Loucy (cell line): ENCODE data around the gene DUSP22.

ENCODE experiments used
- H2AFZ ChIP-seq: fragments of 200-600 bp; sonication (generic); 2 replicates; pipeline ENCODE4 v1.6.0; 2016; ENCODE audit warnings: antibody characterized with exemption, mild to moderate bottlenecking, low read length, moderate library complexity
- H3F3A ChIP-seq: fragments of 200-600 bp; 2 replicates; pipeline ENCODE4 v1.6.0; 2016; ENCODE audit warnings: antibody characterized with exemption, low read depth, mild to moderate bottlenecking
- H3K27me3 ChIP-seq: fragments of 200-600 bp; sonication (generic); 2 replicates; pipeline ENCODE4 v1.6.1; 2014; ENCODE audit warnings: low read length, mild to moderate bottlenecking; ENCODE audit not compliant: insufficient read depth, poor library complexity, severe bottlenecking
- H3K36me3 ChIP-seq: fragments of 200-600 bp; sonication (generic); 2 replicates; pipeline ENCODE4 v1.6.1; 2016; ENCODE audit warnings: low read length; ENCODE audit not compliant: insufficient read depth
- H3K4me1 ChIP-seq: fragments of 200-600 bp; sonication (generic); 2 replicates; pipeline ENCODE4 v1.5.1; 2014; ENCODE audit warnings: low read length, mild to moderate bottlenecking; ENCODE audit not compliant: insufficient read depth, poor library complexity, severe bottlenecking
- H3K4me2 ChIP-seq: fragments of 200-600 bp; sonication (generic); 2 replicates; pipeline ENCODE4 v1.6.0; 2014; ENCODE audit warnings: antibody characterized with exemption, low read length, low read depth, mild to moderate bottlenecking; ENCODE audit not compliant: poor library complexity, severe bottlenecking
- H3K4me3 ChIP-seq: fragments of 200-600 bp; sonication (generic); 2 replicates; pipeline ENCODE4 v1.5.1; 2014; ENCODE audit warnings: low read length, mild to moderate bottlenecking, mixed read lengths; ENCODE audit not compliant: poor library complexity, severe bottlenecking
- H3K79me2 ChIP-seq: fragments of 200-600 bp; sonication (generic); 2 replicates; pipeline ENCODE4 v1.6.1; 2014; ENCODE audit warnings: low read length; ENCODE audit not compliant: insufficient read depth
- H3K9ac ChIP-seq: fragments of 200-600 bp; sonication (generic); 2 replicates; pipeline ENCODE4 v1.6.0; 2014; ENCODE audit warnings: mild to moderate bottlenecking, low read depth, low read length, moderate library complexity; ENCODE audit not compliant: poor library complexity, severe bottlenecking
- H3K9me2 ChIP-seq: fragments of 200-600 bp; sonication (generic); replicated peaks from 2 replicates; pipeline ENCODE4 v1.6.1; 2016; ENCODE audit warnings: low read depth, low read length, mixed read lengths
- H3K9me3 ChIP-seq: fragments of 200-600 bp; sonication (generic); 2 replicates; pipeline ENCODE4 v1.6.1; 2014; ENCODE audit warnings: mild to moderate bottlenecking, antibody characterized with exemption, low read length, low read depth; ENCODE audit not compliant: insufficient read depth
- H4K20me1 ChIP-seq: fragments of 200-600 bp; sonication (generic); 2 replicates; pipeline ENCODE4 v1.6.0; 2014; ENCODE audit warnings: antibody characterized with exemption, low read length, mild to moderate bottlenecking; ENCODE audit not compliant: insufficient read depth, poor library complexity, severe bottlenecking
- EZH2phosphoT487 ChIP-seq: fragments of 200-600 bp; IDR thresholded peaks from 2 replicates; pipeline ENCODE4 v1.6.1; 2018; ENCODE audit warnings: antibody characterized with exemption, mild to moderate bottlenecking, moderate library complexity, borderline replicate concordance
- TF ChIP-seq, protein P1 (sequence below): fragments of 200-600 bp; sonication (generic); conservative IDR thresholded peaks from 2 replicates; pipeline ENCODE4 v1.5.1; 2014; ENCODE audit warnings: mild to moderate bottlenecking, antibody characterized with exemption, low read length

DUSP22 gene

DNA sequence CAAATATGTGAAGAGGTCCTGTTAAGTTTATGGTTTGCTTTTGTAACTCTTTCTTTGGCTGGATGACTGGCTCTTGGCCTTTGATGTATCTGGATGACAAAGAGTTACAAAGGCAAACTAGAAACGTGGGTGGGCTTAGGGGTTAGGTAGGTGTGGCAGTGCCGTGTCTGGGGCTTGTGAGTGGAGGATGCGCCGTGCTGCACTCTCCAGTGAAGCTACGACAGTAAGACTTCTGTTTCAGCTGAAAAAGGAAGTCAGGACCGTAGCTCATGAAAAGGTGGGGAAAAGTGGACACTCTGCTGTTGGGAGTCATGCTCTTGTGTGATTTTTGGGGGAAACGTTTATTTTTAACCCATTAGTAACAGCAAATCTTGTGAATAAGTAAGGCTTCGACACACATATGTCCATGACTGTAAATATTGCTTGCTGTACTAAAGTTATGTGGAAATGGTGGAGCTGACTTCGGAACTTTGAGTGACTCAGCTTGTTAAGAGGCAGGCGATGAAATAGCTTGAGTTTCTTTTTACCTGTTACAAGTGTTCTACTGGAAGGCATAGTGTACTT lies 45.6 kb downstream of the DUSP22 start:
- Histone ChIP-seq H3K27me3 (no peaks in the 10 kb centered on the region), H3K4me3 (no peak overlapping the region), H3F3A (no peaks in the 10 kb centered on the region), H3K36me3 (no peaks in the 10 kb centered on the region), H3K4me1 (peaks cover 65% of the 10 kb centered on the region), H3K9me2 (no peaks in the 10 kb centered on the region), H3K9me3 (no peaks in the 10 kb centered on the region), H3K79me2 (no peaks in the 10 kb centered on the region), H3K4me2 (no peak overlapping the region), H3K9ac (no peak overlapping the region), H2AFZ (no peak overlapping the region), H4K20me1 (no peaks in the 10 kb centered on the region)
- no peak for TF ChIP-seq EZH2phosphoT487
- TF ChIP-seq, protein P1, sequence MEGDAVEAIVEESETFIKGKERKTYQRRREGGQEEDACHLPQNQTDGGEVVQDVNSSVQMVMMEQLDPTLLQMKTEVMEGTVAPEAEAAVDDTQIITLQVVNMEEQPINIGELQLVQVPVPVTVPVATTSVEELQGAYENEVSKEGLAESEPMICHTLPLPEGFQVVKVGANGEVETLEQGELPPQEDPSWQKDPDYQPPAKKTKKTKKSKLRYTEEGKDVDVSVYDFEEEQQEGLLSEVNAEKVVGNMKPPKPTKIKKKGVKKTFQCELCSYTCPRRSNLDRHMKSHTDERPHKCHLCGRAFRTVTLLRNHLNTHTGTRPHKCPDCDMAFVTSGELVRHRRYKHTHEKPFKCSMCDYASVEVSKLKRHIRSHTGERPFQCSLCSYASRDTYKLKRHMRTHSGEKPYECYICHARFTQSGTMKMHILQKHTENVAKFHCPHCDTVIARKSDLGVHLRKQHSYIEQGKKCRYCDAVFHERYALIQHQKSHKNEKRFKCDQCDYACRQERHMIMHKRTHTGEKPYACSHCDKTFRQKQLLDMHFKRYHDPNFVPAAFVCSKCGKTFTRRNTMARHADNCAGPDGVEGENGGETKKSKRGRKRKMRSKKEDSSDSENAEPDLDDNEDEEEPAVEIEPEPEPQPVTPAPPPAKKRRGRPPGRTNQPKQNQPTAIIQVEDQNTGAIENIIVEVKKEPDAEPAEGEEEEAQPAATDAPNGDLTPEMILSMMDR: no peak

DNA sequence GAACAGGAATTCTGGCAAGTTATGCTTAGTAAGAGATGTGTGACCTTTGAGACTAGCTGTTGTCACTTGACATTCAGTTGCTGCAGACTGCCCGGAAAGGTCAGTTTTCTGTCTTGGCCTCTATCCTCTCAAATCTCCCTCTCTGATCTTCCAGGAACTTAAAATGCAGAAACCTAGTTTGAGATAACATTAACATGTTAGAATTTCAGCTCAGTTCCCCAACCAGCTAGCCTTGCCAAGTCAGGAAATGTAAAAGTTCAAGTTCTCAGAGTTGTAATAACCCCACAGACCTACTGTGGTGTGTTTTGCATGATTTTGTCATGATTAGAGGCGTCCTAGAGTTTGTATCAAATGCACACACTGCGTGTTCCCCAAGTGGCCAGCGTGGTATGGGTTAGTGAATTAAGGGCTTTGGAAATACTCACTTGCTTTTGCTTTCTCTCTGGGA lies 46.6 kb downstream of the DUSP22 start:
- Histone ChIP-seq H3K9me2 (no peaks in the 10 kb centered on the region), H3K9ac (no peak overlapping the region), H3F3A (no peaks in the 10 kb centered on the region), H3K79me2 (no peaks in the 10 kb centered on the region), H3K4me1 (peaks cover 68% of the 10 kb centered on the region), H3K4me3 (peak overlapping the region; percentile 12), H4K20me1 (no peaks in the 10 kb centered on the region), H2AFZ (no peak overlapping the region), H3K4me2 (peak overlapping the region; percentile 62), H3K9me3 (no peaks in the 10 kb centered on the region), H3K27me3 (no peaks in the 10 kb centered on the region), H3K36me3 (no peaks in the 10 kb centered on the region)
- TF ChIP-seq, protein P1: no peak
- no peak for TF ChIP-seq EZH2phosphoT487

- Histone ChIP-seq H3K4me3 (peak overlapping the region; percentile 41), H3F3A (no peaks in the 10 kb centered on the region), H2AFZ (no peak overlapping the region), H4K20me1 (no peaks in the 10 kb centered on the region), H3K9ac (no peak overlapping the region), H3K79me2 (no peaks in the 10 kb centered on the region), H3K9me2 (no peaks in the 10 kb centered on the region), H3K4me1 (peaks cover 68% of the 10 kb centered on the region), H3K27me3 (no peaks in the 10 kb centered on the region), H3K4me2 (peak overlapping the region; percentile 62), H3K9me3 (no peaks in the 10 kb centered on the region), H3K36me3 (no peaks in the 10 kb centered on the region)
- TF ChIP-seq, protein P1: no peak
- TF ChIP-seq EZH2phosphoT487: no peak
Measured at GRCh38 chr6:339480-339879, 47.2 kb downstream of the DUSP22 start.
